WTC11 (cell line): Measurements from ENCODE around the gene COL4A6. TPM values are rescaled to one million over a fixed set of nuclear protein-coding genes. Genes with fewer than 3 reads are reported as not detected.

Experiments used
- ATAC-seq: fragments of 200-7000 bp; cut with Tn5 transposase; 2 replicates; pipeline ENCODE4 v1.10.0; 2021; ENCODE audit warnings: mild to moderate bottlenecking, moderate library complexity
- CTCF ChIA-PET: fragments of 300-600 bp; sonication (Branson Sonifier 250); formaldehyde crosslinking; loops from one replicate; lab custom pipeline; 2021; ENCODE audit warnings: antibody characterized with exemption; lab: Charles Lee
- POLR2A ChIA-PET: fragments of 350-600 bp; sonication (Branson Sonifier 250); formaldehyde crosslinking; loops from one replicate; lab custom pipeline; 2021; ENCODE audit warnings: antibody characterized with exemption; lab: Charles Lee
- DNase-seq: peaks from one replicate; pipeline ENCODE4 v3.0.0; 2021; ENCODE audit warnings: low spot score
- H3K27ac Mint-ChIP-seq: 2 replicates; pipeline ENCODE4 v1.8.0; 2021; ENCODE audit warnings: mixed read lengths
- H3K27me3 Mint-ChIP-seq: 2 replicates; pipeline ENCODE4 v1.8.0; 2021; ENCODE audit warnings: low read depth, mild to moderate bottlenecking, moderate library complexity, mixed read lengths
- H3K36me3 Mint-ChIP-seq: 2 replicates; pipeline ENCODE4 v1.8.0; 2021; ENCODE audit warnings: mixed read lengths
- H3K4me1 Mint-ChIP-seq: 2 replicates; pipeline ENCODE4 v1.8.0; 2022; ENCODE audit warnings: mixed read lengths
- H3K4me3 Mint-ChIP-seq: 2 replicates; pipeline ENCODE4 v1.8.0; 2021; ENCODE audit warnings: mild to moderate bottlenecking, moderate library complexity, mixed read lengths
- H3K9me3 Mint-ChIP-seq: 2 replicates; pipeline ENCODE4 v1.8.0; 2021; ENCODE audit warnings: mixed read lengths
- AR ChIP-seq: fragments of 250-450 bp; sonication (Bioruptor Pico); IDR thresholded peaks from 2 replicates; pipeline ENCODE4 v1.9.0; 2021; ENCODE audit warnings: mild to moderate bottlenecking
- ATF1 ChIP-seq: sonication (generic); formaldehyde crosslinking; IDR thresholded peaks from 2 replicates; pipeline ENCODE4 v1.8.1; 2023; ENCODE audit warnings: mild to moderate bottlenecking, moderate library complexity, missing genetic modification reagents
- CREM ChIP-seq: sonication (generic); formaldehyde crosslinking; IDR thresholded peaks from 2 replicates; pipeline ENCODE4 v1.8.1; 2022; ENCODE audit warnings: mild to moderate bottlenecking, missing genetic modification reagents, moderate library complexity
- ESRRA ChIP-seq: sonication (generic); formaldehyde crosslinking; IDR thresholded peaks from 2 replicates; pipeline ENCODE4 v1.8.1; 2022; ENCODE audit warnings: mild to moderate bottlenecking, missing genetic modification reagents, borderline replicate concordance
- FOXK1 ChIP-seq: sonication (generic); formaldehyde crosslinking; IDR thresholded peaks from 2 replicates; pipeline ENCODE4 v1.8.0; 2022; ENCODE audit warnings: mild to moderate bottlenecking, moderate library complexity, missing genetic modification reagents
- JAZF1 ChIP-seq: fragments of 250-450 bp; sonication (Bioruptor Pico); IDR thresholded peaks from 2 replicates; pipeline ENCODE4 v1.9.0; 2021; ENCODE audit warnings: moderate library complexity, mild to moderate bottlenecking, inconsistent platforms
- JUN ChIP-seq: sonication (generic); formaldehyde crosslinking; IDR thresholded peaks from 2 replicates; pipeline ENCODE4 v1.8.0; 2023; ENCODE audit warnings: mild to moderate bottlenecking, missing genetic modification reagents
- MAX ChIP-seq: sonication (generic); formaldehyde crosslinking; IDR thresholded peaks from 2 replicates; pipeline ENCODE4 v1.8.0; 2022; ENCODE audit warnings: mild to moderate bottlenecking, missing genetic modification reagents
- MYBL2 ChIP-seq: sonication (generic); formaldehyde crosslinking; IDR thresholded peaks from 2 replicates; pipeline ENCODE4 v1.8.1; 2023; ENCODE audit warnings: mild to moderate bottlenecking, moderate library complexity, missing genetic modification reagents
- NFATC4 ChIP-seq: fragments of 250-450 bp; sonication (Bioruptor Pico); IDR thresholded peaks from 2 replicates; pipeline ENCODE4 v1.9.0; 2021; ENCODE audit warnings: mild to moderate bottlenecking
- NFYB ChIP-seq: sonication (generic); formaldehyde crosslinking; conservative IDR thresholded peaks from 2 replicates; pipeline ENCODE4 v1.8.0; 2022; ENCODE audit warnings: low read depth, missing genetic modification reagents
- NR3C1 ChIP-seq: sonication (generic); formaldehyde crosslinking; conservative IDR thresholded peaks from 2 replicates; pipeline ENCODE4 v1.8.1; 2023; ENCODE audit warnings: low read depth, mild to moderate bottlenecking, missing genetic modification reagents
- PRDM15 ChIP-seq: sonication (generic); formaldehyde crosslinking; IDR thresholded peaks from 2 replicates; pipeline ENCODE4 v1.8.0; 2022; ENCODE audit warnings: missing genetic modification reagents
- SMAD3 ChIP-seq: sonication (generic); formaldehyde crosslinking; IDR thresholded peaks from 2 replicates; pipeline ENCODE4 v1.8.0; 2022; ENCODE audit warnings: missing genetic modification reagents, mild to moderate bottlenecking, borderline replicate concordance
- SMAD4 ChIP-seq: sonication (generic); formaldehyde crosslinking; IDR thresholded peaks from 2 replicates; pipeline ENCODE4 v1.8.0; 2022; ENCODE audit warnings: mild to moderate bottlenecking, missing genetic modification reagents
- SOX15 ChIP-seq: fragments of 250-450 bp; sonication (Bioruptor Pico); IDR thresholded peaks from 2 replicates; pipeline ENCODE4 v1.9.0; 2021; ENCODE audit warnings: mild to moderate bottlenecking
- STAT6 ChIP-seq: sonication (generic); formaldehyde crosslinking; conservative IDR thresholded peaks from 2 replicates; pipeline ENCODE4 v1.8.1; 2023; ENCODE audit warnings: mild to moderate bottlenecking, low read depth, missing genetic modification reagents, moderate library complexity
- ZNF121 ChIP-seq: sonication (generic); formaldehyde crosslinking; IDR thresholded peaks from 2 replicates; pipeline ENCODE4 v1.8.0; 2023; ENCODE audit warnings: missing genetic modification reagents
- ZNF232 ChIP-seq: sonication (generic); formaldehyde crosslinking; IDR thresholded peaks from 2 replicates; pipeline ENCODE4 v1.8.0; 2022; ENCODE audit warnings: mild to moderate bottlenecking, missing genetic modification reagents
- ZNF263 ChIP-seq: sonication (generic); formaldehyde crosslinking; IDR thresholded peaks from 2 replicates; pipeline ENCODE4 v1.8.1; 2022; ENCODE audit warnings: low read depth, mild to moderate bottlenecking, moderate library complexity, missing genetic modification reagents
- ZNF281 ChIP-seq: sonication (generic); formaldehyde crosslinking; IDR thresholded peaks from 2 replicates; pipeline ENCODE4 v1.8.0; 2023; ENCODE audit warnings: mild to moderate bottlenecking, missing genetic modification reagents
- ZNF396 ChIP-seq: fragments of 250-450 bp; sonication (Bioruptor Pico); IDR thresholded peaks from 2 replicates; pipeline ENCODE4 v1.8.0; 2021; ENCODE audit warnings: mild to moderate bottlenecking, moderate library complexity, borderline replicate concordance
- total RNA-seq: library from RNA; stranded (reverse); gene quantifications from 3 replicates; pipeline ENCODE4 v1.2.3, GENCODE V29; 2021

COL4A6 gene
- total RNA-seq, 1 experiment from 2014 or later: 15.2 TPM

- Mint-ChIP-seq H3K27me3 (no peaks in the 10 kb centered on the region), H3K9me3 (0 out of 2 replicates have a peak, but pooled peaks cover 3% of the 10 kb centered on the region), H3K4me3 (no peak overlapping the region), H3K36me3 (peaks cover 3% of the 10 kb centered on the region; the same call in 1 of the 2 replicates), H3K4me1 (no peaks in the 10 kb centered on the region), H3K27ac (no peak overlapping the region)
- ChIA-PET POLR2A (no interaction called here), CTCF (no interaction called here)
- TF ChIP-seq JAZF1 (no peak), AR (no peak), FOXK1 (no peak), SMAD3 (no peak), NFYB (CRISPR knock-in tag) (no peak), ESRRA (no peak), JUN (no peak), ZNF121 (CRISPR knock-in tag) (no peak), MAX (CRISPR knock-in tag) (no peak), NFATC4 (no peak), MYBL2 (CRISPR knock-in tag) (no peak)
- ATAC-seq (no peak), DNase-seq (no peak)
These were observed 269.1 kb downstream of the COL4A6 start for GRCh38 chrX:108168961-108169740.

- peaks cover 7% of the 10 kb centered on the region; the same call in 1 of the 2 replicates for H3K36me3 Mint-ChIP-seq
- DNase-seq: no peak
- POLR2A ChIA-PET: no interaction called here
- no peaks in the 10 kb centered on the region for H3K4me1 Mint-ChIP-seq
- H3K27me3 Mint-ChIP-seq: no peaks in the 10 kb centered on the region
- no peak overlapping the region for H3K27ac Mint-ChIP-seq
- 0 out of 2 replicates have a peak, but pooled peaks cover 3% of the 10 kb centered on the region for H3K9me3 Mint-ChIP-seq
- ATAC-seq: no peak
- H3K4me3 Mint-ChIP-seq: no peak overlapping the region
- CTCF ChIA-PET: no interaction called here
- TF ChIP-seq SMAD4 (no peak), ATF1 (no peak), STAT6 (no peak), JAZF1 (no peak), PRDM15 (CRISPR knock-in tag) (no peak), NR3C1 (CRISPR knock-in tag) (no peak), ZNF263 (CRISPR knock-in tag) (no peak), CREM (CRISPR knock-in tag) (no peak), SOX15 (CRISPR knock-in tag) (no peak), ZNF396 (no peak), ZNF281 (CRISPR knock-in tag) (no peak), ZNF232 (CRISPR knock-in tag) (no peak)
These were observed 270.9 kb downstream of the COL4A6 start for GRCh38 chrX:108167211-108167872.
